ENCODE measurements around the gene ATP5PD. TPM values are rescaled to one million over a fixed set of nuclear protein-coding genes. Genes with fewer than 3 reads are reported as not detected.

Gene ATP5PD
- total and polyA plus RNA-seq, 2 of the 13 experiments (the other 11 are each of a cell fraction or from before 2014, with no cell fraction given) = 158 to 428 TPM

- Histone ChIP-seq H3K4me1 (ENCODE audit: insufficient read depth, low read length) (peaks cover 97% of the 10 kb centered on the region), H3K27me3 (ENCODE audit: control insufficient read depth in 1 of 2, insufficient read depth in 2 of 2, low read length in 2 of 2) (peaks cover 0 to 36% of the 10 kb centered on the region in 2 experiments; a peak in 3 of 5 replicates), H2AFZ (ENCODE audit: low read length) (no peak overlapping the region), H3K27ac (ENCODE audit: extremely low read length, insufficient read depth, low read length) (no peak overlapping the region), H3K9ac (ENCODE audit: insufficient read depth, low read depth, low read length) (peak overlapping the region; percentile 53), H3K4me2 (ENCODE audit: low read depth, low read length) (peak overlapping the region; percentile 79), H3K36me3 (replicated peaks in 1 of 2; ENCODE audit: control insufficient read depth in 1 of 2, insufficient read depth in 2 of 2, low read length in 2 of 2) (no peaks in the 10 kb centered on the region), H4K20me1 (ENCODE audit: insufficient read depth, low read length) (no peaks in the 10 kb centered on the region), H3K4me3 (replicated peaks in 1 of 3; ENCODE audit: insufficient read depth in 1 of 3, low read depth in 2 of 3, low read length in 3 of 3) (peak overlapping the region; percentile 22 to 66 (median 32); a peak in 4 of 6 replicates), H3K9me3 (ENCODE audit: low read length) (no peaks in the 10 kb centered on the region), H3K79me2 (ENCODE audit: insufficient read depth, low read length) (no peaks in the 10 kb centered on the region)
- no peak for FAIRE-seq
- BruUV-seq (replicated peaks) = no TSS peak
- WGBS (ENCODE audit: low lambda C conversion rate) = 1% methylated on average over 11 of the region's 17 CpGs
- no peak for DNase-seq (ENCODE audit: low spot score)
- ATAC-seq = peak; percentile 17
- ChIA-PET CTCF (ENCODE audit: low intra/inter-chr PET ratio, low total read pairs) (no interaction called here), POLR2A (interaction anchor here (1.1 to 3.6 kb wide), 8 partner anchors 9 to 66 kb away, joined by 3 to 19 read pairs (median 8); partner anchors contain the start of genes ARMC7, MRPL58 and SLC16A5)
- in situ Hi-C loops (cut with HindIII; ENCODE audit: extremely low pct_ligation_motif_present, low pct_unique_long_range_greater_than_20kb) = no loop called here
- intact Hi-C loops (cut with micrococcal nuclease; ENCODE audit: unreplicated experiment) = no loop called here
- TF ChIP-seq GATAD1 (CRISPR knock-in tag; IDR thresholded peaks at IDR 0.05) (no peak), ZNF205 (CRISPR knock-in tag; IDR thresholded peaks at IDR 0.05) (no peak), GFI1 (CRISPR knock-in tag; IDR thresholded peaks at IDR 0.05; ENCODE audit: borderline replicate concordance) (peak; percentile 46; the same call in 1 of the 2 replicates), ZNF782 (CRISPR knock-in tag; IDR thresholded peaks at IDR 0.05; ENCODE audit: borderline replicate concordance) (0 out of 2 replicates have a peak, but pooled peaks have one; percentile 7), MTA3 (CRISPR knock-in tag; IDR thresholded peaks at IDR 0.05) (no peak), ZBTB7A (CRISPR knock-in tag; IDR thresholded peaks at IDR 0.05) (no peak), SYNCRIP (IDR thresholded peaks at IDR 0.05; ENCODE audit: insufficient read depth, low read depth, low read length) (no peak), ZNF740 (CRISPR knock-in tag; IDR thresholded peaks at IDR 0.05) (no peak), ZGPAT (CRISPR knock-in tag; IDR thresholded peaks at IDR 0.05) (no peak), ZNF597 (CRISPR knock-in tag; IDR thresholded peaks at IDR 0.05) (no peak), EED (CRISPR knock-in tag; IDR thresholded peaks at IDR 0.05) (0 out of 2 replicates have a peak, but pooled peaks have one; percentile 29), ZNF644 (CRISPR knock-in tag; IDR thresholded peaks at IDR 0.05; ENCODE audit: low read depth) (no peak), TMF1 (CRISPR knock-in tag; IDR thresholded peaks at IDR 0.05; ENCODE audit: low read depth) (no peak), ZSCAN22 (CRISPR knock-in tag; IDR thresholded peaks at IDR 0.05) (peak; percentile 45; the same call in 1 of the 2 replicates), POLR2AphosphoS5 (IDR thresholded peaks at IDR 0.05; ENCODE audit: low read depth, low read length) (no peak), MED1 (CRISPR knock-in tag; IDR thresholded peaks at IDR 0.05) (peak; percentile 28; the same call in 1 of the 2 replicates), FOXO1 (CRISPR knock-in tag; IDR thresholded peaks at IDR 0.05) (no peak), ZBTB10 (CRISPR knock-in tag; IDR thresholded peaks at IDR 0.05; ENCODE audit: borderline replicate concordance) (no peak), CREBL2 (CRISPR knock-in tag; IDR thresholded peaks at IDR 0.05; ENCODE audit: borderline replicate concordance) (no peak)
These were observed 31.7 kb upstream of the ATP5PD start for GRCh38 chr17:75078284-75079022.
